ENCODE results near the gene TMC4. TPM values are rescaled to one million over a fixed set of nuclear protein-coding genes. Genes with fewer than 3 reads are reported as not detected.
"Not testable (repeated sequence)": the region's sequence is repeated elsewhere in the genome, so short reads cannot be mapped to it uniquely, and the experiment has no call there.

The TMC4 gene
- total and polyA plus RNA-seq, 4 donors, result 0.23 to 2.4 (median 1.4) TPM

- WGBS, result 60% methylated on average over 3 of the region's 3 CpGs
- peak overlapping the region; percentile 3 to 49 for H3K9ac ChIP-seq (ENCODE audit: low read depth in 1 of 2, low read length in 2 of 2)
- H3K9me3 ChIP-seq (ENCODE audit: control insufficient read depth in 4 of 4, low read length in 3 of 4), result no peaks in the 10 kb centered on the region
- H3K4me1 ChIP-seq (ENCODE audit: control insufficient read depth in 4 of 4, insufficient read depth in 4 of 4, low read length in 3 of 4), result peaks cover 8 to 26% (median 18%) of the 10 kb centered on the region in 4 donors
- H3K27ac ChIP-seq (ENCODE audit: low read depth in 1 of 2, low read length in 2 of 2), result peak overlapping the region; percentile 69 to 89
- peaks cover 4 to 17% (median 14%) of the 10 kb centered on the region in 4 donors for H3K36me3 ChIP-seq (ENCODE audit: control insufficient read depth in 4 of 4, insufficient read depth in 3 of 4, low read depth in 1 of 4, low read length in 3 of 4)
- H3K27me3 ChIP-seq (ENCODE audit: control insufficient read depth in 4 of 4, insufficient read depth in 4 of 4, low read length in 3 of 4), result no peaks in the 10 kb centered on the region
- DNase-seq (ENCODE audit: low spot score), result no peak
- no peak overlapping the region for H3K4me3 ChIP-seq (ENCODE audit: low read depth in 1 of 3, low read length in 3 of 3)
- TF ChIP-seq REST (IDR thresholded peaks at IDR 0.05) (no peak), JUND (IDR thresholded peaks at IDR 0.05) (no peak), RXRA (IDR thresholded peaks at IDR 0.05) (peak in 1 of 2 donors; percentile 4), HNF4A (conservative IDR thresholded peaks at IDR 0.05) (no peak), MAX (IDR thresholded peaks at IDR 0.05) (no peak), HNF4G (IDR thresholded peaks at IDR 0.05) (no peak), FOXA2 (IDR thresholded peaks at IDR 0.05) (no peak), CTCF (IDR thresholded peaks at IDR 0.05; ENCODE audit: low read depth, low read length, missing input control) (no peak)
These were observed 24.2 kb upstream of the TMC4 start for GRCh38 chr19:54197121-54197520.

- Histone ChIP-seq H3K27me3 (ENCODE audit: control insufficient read depth in 4 of 4, insufficient read depth in 4 of 4, low read length in 3 of 4) (no peaks in the 10 kb centered on the region), H3K4me3 (ENCODE audit: low read depth in 1 of 3, low read length in 3 of 3) (no peak overlapping the region), H3K36me3 (ENCODE audit: control insufficient read depth in 4 of 4, insufficient read depth in 3 of 4, low read depth in 1 of 4, low read length in 3 of 4) (peaks cover 4 to 17% (median 13%) of the 10 kb centered on the region in 4 donors), H3K4me1 (ENCODE audit: control insufficient read depth in 4 of 4, insufficient read depth in 4 of 4, low read length in 3 of 4) (peaks cover 12 to 26% (median 17%) of the 10 kb centered on the region in 4 donors), H3K9ac (ENCODE audit: low read depth in 1 of 2, low read length in 2 of 2) (no peak overlapping the region), H3K9me3 (ENCODE audit: control insufficient read depth in 4 of 4, low read length in 3 of 4) (no peaks in the 10 kb centered on the region), H3K27ac (ENCODE audit: low read depth in 1 of 2, low read length in 2 of 2) (peak overlapping the region; percentile 69 to 89)
- WGBS, result 66% methylated on average over 7 of the region's 7 CpGs
- no peak for DNase-seq (ENCODE audit: low spot score)
- TF ChIP-seq SP1 (IDR thresholded peaks at IDR 0.05) (peak; percentile 42), HNF4A (conservative IDR thresholded peaks at IDR 0.05) (peak; percentile 28 to 54), EGR1 (IDR thresholded peaks at IDR 0.05; ENCODE audit: low read depth in 2 of 2) (no peak), TAF1 (conservative IDR thresholded peaks at IDR 0.05) (no peak), ZBTB33 (IDR thresholded peaks at IDR 0.05) (no peak), RAD21 (IDR thresholded peaks at IDR 0.05) (no peak), JUND (IDR thresholded peaks at IDR 0.05) (no peak), HNF4G (IDR thresholded peaks at IDR 0.05) (no peak), CTCF (IDR thresholded peaks at IDR 0.05; ENCODE audit: low read depth, low read length, missing input control) (no peak), RXRA (IDR thresholded peaks at IDR 0.05) (peak in 1 of 2 donors; percentile 39)
These were observed 23.6 kb upstream of the TMC4 start for GRCh38 chr19:54196536-54196935.

- not testable (repeated sequence) for H3K4me3 ChIP-seq (ENCODE audit: low read depth in 1 of 3, low read length in 3 of 3); H3K27me3 ChIP-seq (ENCODE audit: control insufficient read depth in 4 of 4, insufficient read depth in 4 of 4, low read length in 3 of 4); H3K9ac ChIP-seq (ENCODE audit: low read depth in 1 of 2, low read length in 2 of 2); H3K27ac ChIP-seq (ENCODE audit: low read depth in 1 of 2, low read length in 2 of 2); H3K9me3 ChIP-seq (ENCODE audit: control insufficient read depth in 4 of 4, low read length in 3 of 4); DNase-seq (ENCODE audit: low spot score)
- Histone ChIP-seq H3K36me3 (ENCODE audit: control insufficient read depth in 4 of 4, insufficient read depth in 3 of 4, low read depth in 1 of 4, low read length in 3 of 4) (peaks cover 4 to 17% (median 13%) of the 10 kb centered on the region in 4 donors), H3K4me1 (ENCODE audit: control insufficient read depth in 4 of 4, insufficient read depth in 4 of 4, low read length in 3 of 4) (peaks cover 12 to 25% (median 19%) of the 10 kb centered on the region in 4 donors)
- 95% methylated on average over 12 of the region's 12 CpGs for WGBS
These were observed 21.5 kb upstream of the TMC4 start for GRCh38 chr19:54194463-54194862.
